Activated CD8-positive, alpha-beta memory T cell treated with anti-CD3 and anti-CD28 coated beads for 24 hours (primary cell): ENCODE results near the gene ACTA1.
A peak's percentile ranks its signal among the peaks of the same experiment; 100 is the strongest.
"Not testable (repeated sequence)": the region's sequence is repeated elsewhere in the genome, so short reads cannot be mapped to it uniquely, and the experiment has no call there.

ENCODE experiments used
- DNase-seq: peaks from one replicate; pipeline ENCODE4 v3.0.0-alpha.2; 2020

ACTA1 gene

GRCh38 chr1:229407206-229408026 lies 26.5 kb downstream of the ACTA1 start:
- peak; percentile 62 for DNase-seq

DNA sequence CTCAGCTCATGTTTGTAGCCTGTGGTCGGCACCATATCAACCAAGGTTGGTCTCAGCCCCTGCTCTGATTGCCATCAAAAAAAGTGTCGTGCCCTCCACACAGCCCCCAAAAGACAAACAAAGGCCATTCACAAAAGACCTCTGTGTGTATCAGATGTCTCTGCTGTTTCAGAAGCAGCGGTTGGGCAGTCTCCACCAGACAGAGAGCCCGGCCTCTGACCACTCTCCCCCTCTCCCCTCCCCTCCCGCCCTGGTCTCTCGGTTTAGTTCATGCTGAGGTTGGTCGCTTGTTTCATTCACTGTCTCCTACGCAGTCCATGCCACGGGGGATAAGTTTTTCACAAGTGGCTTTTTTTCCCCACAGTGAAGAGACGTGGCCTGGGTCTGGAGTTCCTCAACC lies 27.1 kb downstream of the ACTA1 start:
- DNase-seq = no peak

GRCh38 chr1:229403573-229403972 lies 30.3 kb downstream of the ACTA1 start:
- no peak for DNase-seq

DNA sequence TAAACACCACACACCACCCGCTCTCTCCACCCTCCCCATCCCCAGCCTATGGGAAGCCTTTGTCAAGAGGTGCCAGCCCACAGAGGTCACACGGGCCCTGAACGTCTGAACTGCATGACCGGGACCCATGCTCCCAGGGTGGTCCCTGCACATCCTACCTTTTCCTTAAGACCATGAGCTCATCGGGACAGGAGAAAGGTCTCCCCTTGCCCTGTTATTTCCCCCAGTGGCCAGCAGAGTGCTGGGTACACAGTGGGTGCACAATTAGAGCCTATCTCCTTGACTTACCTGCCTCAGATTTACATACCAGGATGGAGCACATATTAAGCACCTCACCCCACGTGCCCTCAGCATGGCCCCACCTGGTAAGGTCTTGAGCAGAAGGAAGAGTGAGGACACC lies 30.9 kb downstream of the ACTA1 start:
- no peak for DNase-seq

GRCh38 chr1:229402329-229402728 lies 31.6 kb downstream of the ACTA1 start:
- not testable (repeated sequence) for DNase-seq

DNA sequence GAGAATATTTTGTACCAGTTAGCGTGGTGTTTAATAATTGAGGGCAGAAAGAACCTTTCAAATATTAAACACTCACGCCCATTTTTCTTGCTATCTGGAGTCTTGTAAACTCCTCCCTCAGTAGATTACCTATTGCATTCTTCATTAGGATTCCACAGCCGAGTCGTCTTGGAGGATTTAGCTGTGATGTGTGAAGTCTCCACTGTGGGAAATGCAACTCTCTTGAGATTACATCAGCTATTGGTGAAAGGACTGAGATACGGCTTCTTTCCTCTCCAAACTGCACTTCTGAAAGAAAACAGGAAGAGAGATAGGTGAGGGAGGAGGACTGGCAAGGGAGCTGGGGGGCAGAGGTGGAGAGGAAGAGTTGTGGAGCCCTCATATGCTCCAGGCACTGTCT lies 36.1 kb downstream of the ACTA1 start:
- no peak for DNase-seq

DNA sequence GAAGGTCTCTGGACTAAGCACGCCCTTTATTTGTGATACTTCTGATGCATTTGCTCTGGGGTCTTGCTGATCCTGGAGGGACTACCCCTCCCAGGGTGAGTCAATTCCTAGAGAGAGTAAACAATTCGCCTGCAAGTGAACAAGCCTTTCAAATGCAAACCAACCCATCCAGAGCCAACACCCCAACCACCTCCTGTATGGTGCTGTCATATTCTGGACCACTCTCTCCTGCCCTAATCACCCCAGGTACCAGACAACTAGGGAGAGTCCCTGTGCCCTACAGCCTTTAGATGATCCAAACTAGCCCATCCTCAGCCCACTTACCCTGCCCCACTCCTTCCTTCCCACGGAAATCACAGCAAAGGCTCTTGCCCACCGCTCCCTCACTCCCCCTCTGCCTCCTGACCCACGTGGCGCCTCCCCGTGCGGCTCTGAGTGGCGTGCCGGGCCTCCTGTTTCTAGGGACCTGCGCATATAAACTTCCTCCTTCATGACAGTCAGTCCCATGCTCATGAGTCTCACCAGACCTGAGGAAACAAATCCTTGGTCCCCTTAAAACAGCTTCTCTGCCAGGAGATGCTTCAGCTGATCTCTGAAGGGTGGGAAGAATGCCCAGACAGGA lies 37.2 kb downstream of the ACTA1 start:
- no peak for DNase-seq

DNA sequence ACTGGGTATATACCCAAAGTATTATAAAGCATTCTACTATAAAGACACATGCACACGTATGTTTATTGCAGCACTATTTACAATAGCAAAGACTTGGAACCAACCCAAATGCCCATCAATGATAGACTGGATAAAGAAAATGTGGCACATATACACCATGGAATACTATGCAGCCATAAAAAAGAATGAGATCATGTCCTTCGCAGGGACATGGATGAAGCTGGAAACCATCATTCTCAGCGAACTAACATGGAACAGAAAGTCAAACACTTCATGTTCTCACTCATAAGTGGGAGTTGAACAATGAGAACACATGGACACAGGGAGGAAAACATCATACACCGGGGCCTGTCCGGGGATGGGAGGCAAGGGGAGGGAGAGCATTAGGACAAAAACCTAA lies 39.4 kb downstream of the ACTA1 start:
- DNase-seq = not testable (repeated sequence)

- DNase-seq = no peak
Measured at GRCh38 chr1:229392936-229393335, 41.0 kb downstream of the ACTA1 start.

DNA sequence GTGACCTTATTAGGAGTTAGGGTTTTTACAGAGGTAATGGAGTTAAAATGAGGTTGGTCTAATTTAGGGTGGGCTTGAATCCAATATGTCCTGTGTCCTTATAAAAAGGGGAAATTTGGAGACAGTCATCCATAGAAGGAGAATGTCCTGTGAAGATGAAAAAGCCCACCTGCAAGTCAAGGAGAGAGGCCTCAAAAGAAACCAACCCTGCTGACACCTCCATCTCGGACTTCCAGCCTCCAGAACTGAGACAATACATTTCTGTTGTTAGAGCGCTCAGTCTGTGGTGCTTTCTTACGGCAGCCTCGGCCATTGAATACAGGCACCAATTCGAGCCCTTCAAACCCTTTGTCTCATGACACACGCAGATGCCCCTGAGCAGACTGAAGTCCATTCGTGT lies 43.8 kb downstream of the ACTA1 start:
- DNase-seq = no peak

GRCh38 chr1:229388897-229389580 lies 44.9 kb downstream of the ACTA1 start:
- DNase-seq = no peak

DNA sequence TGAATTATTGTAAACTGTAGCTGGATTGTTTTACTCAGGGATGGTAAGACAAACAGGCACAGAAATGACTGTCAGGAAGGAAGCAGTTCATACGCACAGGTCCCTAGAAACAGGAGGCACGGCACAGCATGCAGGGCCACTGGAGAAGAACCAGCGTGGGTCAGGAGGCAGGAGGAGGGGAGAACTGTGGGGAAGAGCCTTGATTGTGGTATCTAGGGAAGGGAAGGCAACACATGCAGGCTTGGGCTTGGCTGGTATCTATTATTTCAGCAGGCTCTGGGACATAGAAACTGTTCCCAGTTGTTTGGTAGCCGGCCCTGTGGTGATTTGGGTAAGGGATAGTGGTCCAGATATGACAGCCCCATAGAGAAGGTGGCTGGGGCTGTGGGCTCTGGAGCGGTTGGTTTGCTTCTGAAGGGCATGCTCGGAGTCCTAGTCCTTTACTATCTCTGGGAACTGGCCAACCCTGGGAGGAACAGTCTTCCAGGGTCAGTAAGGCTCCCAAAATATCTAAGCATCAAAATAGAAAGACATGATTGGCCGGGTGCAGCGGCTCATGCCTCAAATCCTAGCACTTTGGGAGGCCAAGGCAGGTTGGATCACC lies 47.9 kb downstream of the ACTA1 start:
- no peak for DNase-seq

GRCh38 chr1:229384822-229385221 lies 49.1 kb downstream of the ACTA1 start:
- DNase-seq = no peak

DNA sequence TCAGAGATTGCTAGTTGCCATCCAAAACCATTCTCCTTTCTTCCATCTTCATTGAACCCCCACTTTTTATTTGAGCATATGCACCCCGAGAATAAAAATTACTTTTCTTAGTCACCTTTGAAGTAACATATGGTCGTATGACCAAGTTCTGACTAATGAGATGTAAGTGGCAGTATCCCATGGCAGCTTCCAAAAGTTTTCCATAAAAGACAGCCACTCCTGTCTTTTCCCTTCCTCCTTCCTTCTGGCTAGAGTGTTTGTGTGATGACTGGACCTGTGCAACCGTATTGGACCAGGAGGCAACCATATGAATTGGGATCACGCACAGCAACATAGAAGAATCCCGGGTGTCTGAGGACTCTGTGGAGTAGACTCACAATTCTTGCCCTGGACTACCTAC lies 49.9 kb downstream of the ACTA1 start:
- no peak for DNase-seq

- no peak for DNase-seq
Measured at GRCh38 chr1:229383188-229383587, 50.7 kb downstream of the ACTA1 start.
